Fibroblast of peridontal ligament (primary cell): ENCODE results near the gene INPP4B.

Experiments used
- DNase-seq: peaks from one replicate; pipeline ENCODE4 v3.0.0-alpha.2; 2010; ENCODE audit errors: extremely low read depth

Gene INPP4B

GRCh38 chr4:142377342-142378091 lies 468.6 kb downstream of the INPP4B start:
- no peak for DNase-seq

- DNase-seq = no peak
Measured at GRCh38 chr4:142376204-142376603, 469.9 kb downstream of the INPP4B start.

- DNase-seq = peak; percentile 66
Measured at GRCh38 chr4:142373610-142374009, 472.5 kb downstream of the INPP4B start.

GRCh38 chr4:142372530-142373260 lies 473.4 kb downstream of the INPP4B start:
- peak; percentile 62 for DNase-seq

- no peak for DNase-seq
Measured at GRCh38 chr4:142369141-142369540, 477.0 kb downstream of the INPP4B start.

GRCh38 chr4:142367418-142368180 lies 478.5 kb downstream of the INPP4B start:
- no peak for DNase-seq

- peak; percentile 48 for DNase-seq
Measured at GRCh38 chr4:142366769-142367181, 479.3 kb downstream of the INPP4B start.

- DNase-seq = no peak
Measured at GRCh38 chr4:142365391-142365790, 480.7 kb downstream of the INPP4B start.

- DNase-seq = no peak
Measured at GRCh38 chr4:142363686-142364085, 482.4 kb downstream of the INPP4B start.

GRCh38 chr4:142361981-142362380 lies 484.1 kb downstream of the INPP4B start:
- DNase-seq = no peak

GRCh38 chr4:142360657-142361056 lies 485.4 kb downstream of the INPP4B start:
- no peak for DNase-seq

- no peak for DNase-seq
Measured at GRCh38 chr4:142358656-142359055, 487.4 kb downstream of the INPP4B start.

- DNase-seq = no peak
Measured at GRCh38 chr4:142356801-142357200, 489.3 kb downstream of the INPP4B start.

- no peak for DNase-seq
Measured at GRCh38 chr4:142356118-142356759, 489.9 kb downstream of the INPP4B start.

- no peak for DNase-seq
Measured at GRCh38 chr4:142355421-142355930, 490.6 kb downstream of the INPP4B start.

GRCh38 chr4:142354794-142355420 lies 491.2 kb downstream of the INPP4B start:
- no peak for DNase-seq

GRCh38 chr4:142354041-142354440 lies 492.1 kb downstream of the INPP4B start:
- no peak for DNase-seq

GRCh38 chr4:142353149-142353738 lies 492.9 kb downstream of the INPP4B start:
- DNase-seq = peak; percentile 96

GRCh38 chr4:142352712-142353111 lies 493.4 kb downstream of the INPP4B start:
- no peak for DNase-seq

GRCh38 chr4:142351958-142352357 lies 494.1 kb downstream of the INPP4B start:
- peak; percentile 51 for DNase-seq

GRCh38 chr4:142350871-142351270 lies 495.2 kb downstream of the INPP4B start:
- peak; percentile 82 for DNase-seq
